HG02852 (cell line): ENCODE results near the gene RBFOX1.

Source experiments
- ATAC-seq: cut with Tn5 transposase; IDR thresholded peaks from one replicate; pipeline ENCODE4 v1.9.1; 2021; ENCODE audit warnings: mild to moderate bottlenecking, moderate library complexity; ENCODE audit not compliant: unreplicated experiment

RBFOX1 gene

DNA sequence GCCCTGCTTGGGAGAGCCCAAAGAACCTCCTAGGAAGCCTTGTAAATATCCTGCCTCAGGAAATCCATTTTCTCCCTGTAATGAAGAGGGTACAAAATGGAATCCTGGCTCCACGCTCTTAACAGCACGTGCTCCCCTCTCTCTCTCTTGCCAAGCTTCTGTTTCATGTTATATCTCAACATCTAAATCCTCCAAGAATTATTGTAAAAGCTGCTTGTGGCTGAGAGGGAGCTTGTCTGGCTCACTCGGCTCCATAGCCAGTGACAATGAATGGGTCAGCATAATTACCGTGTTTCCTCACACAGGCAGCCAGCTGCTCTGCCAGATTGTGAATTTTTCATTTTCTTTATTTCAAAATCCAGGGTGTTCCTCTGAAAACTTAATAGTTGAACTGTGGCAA lies 317.8 kb downstream of the RBFOX1 start:
- no peak for ATAC-seq

DNA sequence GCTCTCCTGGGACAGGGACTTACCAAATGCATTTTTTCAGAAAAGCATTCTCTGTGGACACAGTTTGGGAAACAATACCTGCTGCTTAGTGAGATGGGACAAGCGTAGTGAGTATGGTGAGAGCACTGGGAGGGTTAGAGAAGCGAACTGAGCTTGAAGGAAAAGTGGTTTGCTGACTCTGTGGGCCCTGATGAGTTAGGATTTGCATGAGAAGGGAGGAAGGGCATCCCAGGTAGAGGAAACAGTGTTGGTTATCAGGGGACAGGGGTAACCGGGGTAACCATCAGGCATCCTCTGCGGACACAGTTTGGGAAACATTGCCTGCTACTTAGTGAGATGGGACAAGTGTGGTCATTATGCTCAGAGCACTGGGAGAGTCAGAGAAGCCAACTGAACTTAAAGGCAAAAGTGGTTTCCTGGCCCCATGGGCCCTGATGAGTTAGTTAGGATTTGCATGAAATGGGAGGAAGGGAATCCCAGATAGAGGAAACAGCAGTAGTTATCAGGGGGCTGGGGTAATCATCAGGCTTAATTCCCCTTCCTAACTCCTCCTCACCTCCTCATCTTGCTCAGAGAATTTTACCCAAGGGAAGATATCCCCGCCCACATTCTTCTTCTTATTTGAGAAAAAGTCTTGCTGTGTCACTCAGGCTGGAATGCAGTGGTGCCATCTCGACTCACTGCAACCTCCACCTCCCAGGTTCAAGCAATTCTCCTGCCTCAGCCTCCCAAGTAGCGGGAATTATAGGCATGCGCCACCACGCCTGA lies 319.3 kb downstream of the RBFOX1 start:
- ATAC-seq: no peak

DNA sequence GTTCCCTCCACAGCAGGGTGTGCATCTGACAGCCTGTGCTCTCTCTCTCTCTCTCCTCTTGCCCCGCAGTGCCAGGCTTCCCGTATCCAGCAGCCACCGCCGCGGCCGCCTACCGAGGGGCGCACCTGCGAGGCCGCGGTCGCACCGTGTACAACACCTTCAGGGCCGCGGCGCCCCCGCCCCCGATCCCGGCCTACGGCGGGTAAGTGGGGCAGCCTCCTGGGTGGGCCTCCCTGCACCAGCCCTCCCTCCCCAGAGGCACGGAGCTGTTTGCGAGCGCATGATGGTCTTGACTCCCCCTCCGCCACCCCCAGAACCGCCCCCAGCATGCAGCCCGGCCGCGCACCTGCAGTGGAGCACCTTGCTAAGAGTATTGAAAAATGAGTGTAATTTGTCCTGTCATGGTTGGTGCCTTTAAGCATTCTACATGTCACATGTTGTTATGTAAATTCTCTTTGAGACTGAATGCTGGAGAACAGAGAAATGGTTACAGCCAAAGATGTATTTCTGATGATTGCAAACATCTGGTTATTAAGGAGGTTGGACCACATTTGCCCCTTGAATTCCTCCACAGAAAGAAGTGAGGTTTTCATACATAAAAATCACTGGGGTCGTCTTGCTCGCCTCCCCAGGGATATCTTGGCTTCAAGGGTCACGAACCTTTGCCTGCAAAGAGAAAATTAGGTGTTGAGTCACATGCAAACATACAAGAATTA lies 321.3 kb downstream of the RBFOX1 start:
- no peak for ATAC-seq

DNA sequence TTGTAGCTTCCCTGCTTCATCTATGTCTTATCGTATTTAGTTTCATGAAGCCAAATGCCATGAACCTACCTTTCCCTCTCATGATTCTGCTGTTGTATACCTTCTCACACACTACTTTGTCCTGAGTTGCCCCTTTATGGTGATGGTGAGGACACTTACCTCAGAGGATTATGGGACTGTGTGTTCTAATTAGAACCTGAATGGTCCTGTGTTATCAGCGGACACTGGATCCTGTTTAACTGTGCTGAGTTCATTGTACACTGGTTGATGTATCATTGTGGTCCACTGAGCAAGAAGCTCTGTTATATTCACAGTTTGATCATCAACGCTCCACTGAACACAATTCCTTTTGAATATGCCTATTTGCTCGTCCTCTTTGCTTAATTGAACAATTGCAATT lies 343.0 kb downstream of the RBFOX1 start:
- ATAC-seq: no peak

DNA sequence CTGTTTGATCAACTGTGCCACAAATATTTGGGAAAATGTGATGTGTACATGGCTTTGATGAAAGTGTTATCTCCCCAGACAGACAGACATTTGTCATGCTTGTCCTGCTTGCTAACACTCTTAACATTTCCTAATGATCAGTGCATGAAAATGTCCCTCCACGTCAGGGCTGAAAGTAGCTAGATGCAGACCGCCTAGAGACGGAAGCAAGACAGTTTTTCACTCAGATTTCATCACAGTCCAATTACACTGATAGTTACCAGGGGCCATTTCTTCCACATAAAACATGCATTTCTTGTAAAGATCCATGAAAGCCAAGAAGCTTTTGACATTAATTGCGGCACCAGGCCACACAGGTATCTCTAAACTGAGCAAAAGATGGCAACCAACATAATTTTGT lies 347.7 kb downstream of the RBFOX1 start:
- ATAC-seq: no peak

DNA sequence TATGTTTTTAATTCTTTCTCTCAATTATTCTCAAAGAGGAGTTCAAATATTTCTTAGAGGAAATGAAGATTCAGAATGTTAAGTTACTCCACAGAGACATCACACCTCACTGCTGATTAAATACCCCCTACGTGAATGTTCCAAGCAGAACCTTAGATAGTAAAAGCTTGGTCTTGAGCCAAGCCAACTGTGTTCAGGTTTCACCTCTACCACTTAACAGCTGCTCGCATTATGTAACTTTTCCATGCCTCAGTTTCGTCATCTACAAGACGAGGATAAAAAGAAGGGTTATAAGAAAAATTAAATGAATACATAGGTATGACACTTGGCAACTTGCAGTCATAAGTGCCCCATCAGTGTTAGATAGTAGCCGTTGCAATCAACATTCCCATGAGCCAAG lies 356.2 kb downstream of the RBFOX1 start:
- no peak for ATAC-seq

DNA sequence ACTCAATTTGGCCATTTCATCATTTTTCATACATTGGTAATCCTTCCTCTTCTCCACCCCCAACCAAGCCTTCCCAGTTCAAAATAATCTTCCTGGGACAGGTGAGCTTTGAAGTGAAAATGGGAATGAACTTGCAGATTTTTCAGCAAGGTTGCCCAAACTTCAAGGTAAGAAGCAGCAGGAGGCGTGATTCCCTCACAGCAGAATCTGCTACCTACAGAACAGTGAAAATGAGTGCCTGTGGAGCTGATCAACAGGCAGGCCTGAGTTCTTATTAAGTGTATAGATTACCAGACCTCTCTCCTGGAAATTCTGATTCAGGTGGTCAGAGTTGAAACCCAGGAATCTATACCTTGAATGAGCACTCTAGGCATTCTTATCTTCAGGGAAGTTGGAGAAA lies 356.6 kb downstream of the RBFOX1 start:
- ATAC-seq: no peak

DNA sequence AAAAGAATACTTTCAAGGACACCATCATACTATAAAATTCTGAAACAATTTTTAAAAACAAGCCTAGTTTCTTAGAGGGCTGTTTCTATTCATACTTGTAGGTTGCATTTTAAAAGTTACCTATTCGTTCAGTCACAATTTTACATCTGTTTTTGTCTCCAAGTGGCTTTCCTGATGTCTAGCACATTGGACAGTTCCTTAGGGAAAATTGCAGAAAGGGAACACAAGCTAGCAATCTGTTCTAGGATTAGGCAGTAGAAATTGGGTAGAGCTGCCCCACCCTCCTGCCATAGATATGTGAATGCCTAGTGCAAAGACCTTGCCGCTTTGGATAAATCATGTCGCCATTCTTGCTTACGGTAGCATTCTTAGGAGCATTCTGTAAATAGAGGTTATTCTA lies 358.9 kb downstream of the RBFOX1 start:
- ATAC-seq: no peak

DNA sequence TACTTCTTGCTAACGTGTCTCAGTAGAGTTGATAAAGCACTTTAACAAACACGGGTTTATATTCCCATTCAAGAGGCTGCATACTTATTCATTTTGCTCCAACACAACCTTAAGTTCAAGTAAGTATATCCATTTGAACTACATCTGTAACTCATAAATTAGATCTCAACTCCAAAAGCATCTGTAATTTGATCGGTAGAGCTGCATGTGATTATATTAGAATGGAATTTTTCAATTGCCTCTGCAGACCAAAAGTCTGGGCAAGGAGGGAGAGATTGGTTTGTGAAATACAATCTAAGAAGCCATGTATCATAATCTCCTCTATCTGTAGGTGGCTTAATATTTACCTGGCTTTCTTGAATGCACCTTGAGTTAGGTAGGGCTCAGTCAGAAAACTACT lies 371.0 kb downstream of the RBFOX1 start:
- ATAC-seq: no peak

DNA sequence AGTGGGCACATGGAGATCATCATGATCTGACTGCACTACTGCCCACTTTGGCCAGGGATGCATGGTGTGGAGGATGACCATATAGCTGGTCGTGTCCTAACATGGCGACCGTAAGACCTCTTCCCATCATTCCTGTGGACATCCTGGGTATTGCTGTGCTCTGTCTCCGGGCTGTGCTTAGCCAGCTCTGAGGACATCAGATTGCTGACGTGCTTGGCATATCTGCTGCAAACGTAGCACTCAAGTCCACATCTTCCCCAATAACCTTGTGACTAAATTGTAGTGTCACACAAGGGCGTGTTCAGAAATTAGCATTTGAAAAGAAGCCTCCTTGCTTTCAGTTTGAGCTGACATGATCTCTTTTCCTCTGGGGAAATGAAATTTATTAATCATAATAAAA lies 373.2 kb downstream of the RBFOX1 start:
- no peak for ATAC-seq

DNA sequence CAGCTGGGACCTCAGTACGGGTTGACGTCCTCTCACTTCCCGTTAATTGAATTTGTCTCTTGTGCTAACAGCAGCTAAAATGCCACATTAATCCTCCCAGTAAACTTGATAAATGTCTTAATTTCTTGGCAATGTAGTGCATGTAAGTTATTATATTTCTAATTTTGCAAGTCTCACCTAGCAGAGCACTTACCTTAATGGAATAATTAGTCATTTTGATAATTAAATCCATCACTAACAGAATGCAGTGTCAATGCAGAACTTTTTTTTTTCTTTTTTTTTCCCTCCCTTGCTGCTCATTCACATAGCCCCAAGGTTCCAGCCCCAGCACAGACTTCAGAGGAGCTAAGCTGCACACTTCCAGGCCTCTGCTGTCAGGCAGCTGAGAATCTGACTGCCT lies 376.5 kb downstream of the RBFOX1 start:
- ATAC-seq: no peak

DNA sequence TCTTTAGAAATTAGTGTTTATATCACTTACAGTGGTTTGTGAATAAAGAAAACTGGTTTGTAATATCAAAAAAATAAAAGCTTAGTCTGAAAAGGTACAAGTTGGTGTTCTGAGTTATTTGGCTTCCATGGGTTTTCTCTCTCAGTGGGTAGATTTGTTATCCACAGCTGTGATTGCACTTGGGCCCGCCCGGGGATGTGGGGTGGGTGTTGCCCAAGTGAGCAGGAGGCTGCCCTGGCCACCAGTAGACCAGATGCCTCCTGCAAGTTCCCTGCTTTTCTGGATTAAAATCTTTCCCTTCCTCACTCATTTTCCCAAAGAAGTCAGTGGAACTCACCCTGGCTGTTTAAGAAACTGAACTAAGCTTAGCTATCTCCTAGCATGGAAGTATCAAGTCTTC lies 380.6 kb downstream of the RBFOX1 start:
- no peak for ATAC-seq

DNA sequence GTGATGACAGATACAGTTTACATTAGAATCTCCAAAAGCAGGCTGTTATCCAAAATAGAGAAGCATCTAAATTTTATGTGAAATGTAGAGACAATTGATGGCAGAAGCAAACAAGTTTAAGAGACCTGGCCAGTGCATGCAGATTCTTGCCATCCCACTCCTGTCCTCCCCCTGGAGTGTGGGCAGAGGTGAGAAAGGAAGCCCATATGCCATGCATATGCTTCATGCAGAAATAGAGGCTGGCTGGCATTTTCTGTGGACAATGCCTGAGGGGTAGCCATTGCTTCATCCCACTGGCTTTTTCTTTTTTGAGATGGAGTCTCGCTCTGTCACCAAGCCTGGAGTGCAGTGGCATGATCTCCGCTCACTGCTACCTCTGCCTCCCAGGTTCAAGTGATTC lies 382.1 kb downstream of the RBFOX1 start:
- ATAC-seq: no peak

DNA sequence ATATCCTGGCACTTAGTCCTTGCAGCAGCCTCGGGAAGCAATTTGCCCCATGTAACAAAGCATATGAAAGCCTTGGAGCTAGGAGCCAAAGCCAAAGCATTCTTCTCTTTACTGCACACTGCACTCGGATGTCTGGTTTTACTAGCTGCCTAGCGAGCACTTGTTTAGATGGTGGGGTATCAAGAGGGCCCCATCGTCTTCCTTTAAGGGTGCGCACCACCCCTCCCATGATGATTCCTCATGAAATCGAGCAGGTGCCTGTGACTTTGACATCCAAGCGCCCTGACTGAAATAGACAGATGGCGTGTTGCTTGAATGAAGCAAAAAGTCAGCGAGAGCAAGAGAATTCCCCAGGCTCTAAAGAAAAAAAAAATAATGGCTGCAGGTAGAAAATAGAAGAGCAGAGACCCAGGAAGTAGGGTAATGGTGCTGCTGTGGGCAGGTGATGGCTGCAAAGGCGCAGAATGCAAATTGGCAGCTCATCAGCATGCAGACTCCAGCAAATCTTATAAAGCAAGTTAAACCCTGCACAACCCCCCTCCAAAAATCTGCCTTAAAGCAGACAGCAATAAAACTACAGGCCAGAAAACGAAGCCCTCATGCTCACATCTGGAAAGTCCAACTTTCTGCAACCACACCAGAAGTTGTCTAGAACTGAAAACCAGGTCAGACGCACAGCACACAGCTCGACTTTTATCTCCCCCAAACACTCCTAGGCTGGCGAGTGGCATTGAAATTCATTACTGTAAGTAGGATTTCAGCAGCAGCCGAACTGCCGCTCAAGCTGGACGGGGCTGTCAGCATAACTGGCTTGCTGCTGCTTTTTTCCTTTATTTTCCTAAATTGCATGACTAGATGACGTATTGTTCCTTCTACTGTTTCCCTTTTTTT lies 384.3 kb downstream of the RBFOX1 start:
- no peak for ATAC-seq

DNA sequence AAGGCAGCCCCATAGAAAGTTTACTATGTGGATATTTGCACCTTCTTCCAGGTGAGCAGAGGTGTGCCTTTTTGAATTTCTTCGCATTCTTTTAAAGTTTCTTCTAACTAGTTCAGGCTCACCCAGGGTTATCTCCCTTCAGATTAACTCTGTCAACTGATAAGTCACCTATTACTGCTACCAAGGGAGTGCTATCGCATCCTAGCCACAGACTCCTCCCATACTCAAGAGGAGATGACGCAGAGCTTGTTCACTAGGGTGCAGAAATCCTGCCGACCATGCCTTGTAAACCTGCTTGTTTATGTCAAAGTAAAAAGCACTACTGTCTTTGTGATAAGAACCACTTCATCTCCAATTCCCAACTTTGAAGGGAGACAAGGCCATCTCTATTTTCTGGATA lies 390.1 kb downstream of the RBFOX1 start:
- ATAC-seq: no peak

DNA sequence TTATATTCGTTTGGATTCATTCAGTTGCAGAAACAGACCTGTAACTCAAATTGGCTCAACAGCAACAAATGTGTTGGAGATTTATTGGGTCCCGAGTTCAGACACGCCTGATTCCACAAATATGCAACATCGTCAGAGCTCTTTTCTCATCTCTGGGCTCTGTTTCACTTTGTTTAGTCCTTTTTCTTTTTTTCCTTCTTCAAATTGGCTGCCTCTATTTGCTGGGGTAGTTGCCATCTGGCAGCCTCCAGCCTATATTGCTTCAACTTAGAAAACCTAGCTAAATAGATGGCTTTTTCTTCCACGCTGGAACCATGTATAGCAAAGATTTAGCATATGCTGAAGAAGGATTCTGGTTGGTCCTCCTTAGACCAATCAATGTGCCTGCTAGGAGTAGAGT lies 398.5 kb downstream of the RBFOX1 start:
- no peak for ATAC-seq

DNA sequence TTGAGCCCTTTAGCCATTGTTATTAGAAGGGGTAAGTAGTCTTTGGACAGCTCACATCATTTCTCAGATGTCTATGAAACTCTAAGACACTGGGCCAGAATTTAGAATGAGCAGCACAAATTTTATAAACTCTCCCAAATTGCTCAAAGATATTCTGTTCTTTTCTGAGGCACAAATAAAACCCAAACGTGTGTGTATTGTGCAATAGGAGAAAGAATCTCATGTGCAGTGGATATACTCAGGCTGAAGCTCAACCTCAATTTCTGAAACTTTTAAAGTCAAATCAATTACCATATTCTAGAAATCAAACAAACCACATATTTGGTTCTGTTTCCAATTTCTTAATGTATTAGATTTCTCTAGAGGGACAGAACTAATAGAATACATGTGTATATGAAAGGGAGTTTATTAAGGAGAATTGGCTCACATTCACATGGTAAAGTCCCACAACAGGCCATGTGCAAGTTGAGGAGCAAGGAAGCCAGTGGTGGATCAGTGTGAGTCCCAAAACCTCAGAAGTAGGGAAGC lies 403.6 kb downstream of the RBFOX1 start:
- ATAC-seq: no peak

DNA sequence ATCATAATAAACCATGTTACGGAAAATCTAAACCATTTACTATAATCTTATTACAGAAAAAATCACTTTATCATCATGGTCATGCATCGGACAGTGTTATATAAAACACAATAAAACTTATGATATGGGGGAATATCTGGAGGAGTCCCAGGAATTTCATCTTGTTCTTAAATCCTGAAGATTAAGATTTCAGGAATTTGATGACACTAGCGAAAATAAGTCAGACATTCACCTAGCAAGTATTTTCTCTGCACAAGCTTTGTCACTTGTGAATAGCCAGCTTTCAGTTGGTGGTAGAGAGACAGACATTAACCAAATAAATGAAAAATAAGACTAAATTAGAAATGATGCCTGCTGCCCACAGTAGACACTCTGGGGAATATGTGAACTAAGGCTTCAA lies 410.0 kb downstream of the RBFOX1 start:
- ATAC-seq: no peak

DNA sequence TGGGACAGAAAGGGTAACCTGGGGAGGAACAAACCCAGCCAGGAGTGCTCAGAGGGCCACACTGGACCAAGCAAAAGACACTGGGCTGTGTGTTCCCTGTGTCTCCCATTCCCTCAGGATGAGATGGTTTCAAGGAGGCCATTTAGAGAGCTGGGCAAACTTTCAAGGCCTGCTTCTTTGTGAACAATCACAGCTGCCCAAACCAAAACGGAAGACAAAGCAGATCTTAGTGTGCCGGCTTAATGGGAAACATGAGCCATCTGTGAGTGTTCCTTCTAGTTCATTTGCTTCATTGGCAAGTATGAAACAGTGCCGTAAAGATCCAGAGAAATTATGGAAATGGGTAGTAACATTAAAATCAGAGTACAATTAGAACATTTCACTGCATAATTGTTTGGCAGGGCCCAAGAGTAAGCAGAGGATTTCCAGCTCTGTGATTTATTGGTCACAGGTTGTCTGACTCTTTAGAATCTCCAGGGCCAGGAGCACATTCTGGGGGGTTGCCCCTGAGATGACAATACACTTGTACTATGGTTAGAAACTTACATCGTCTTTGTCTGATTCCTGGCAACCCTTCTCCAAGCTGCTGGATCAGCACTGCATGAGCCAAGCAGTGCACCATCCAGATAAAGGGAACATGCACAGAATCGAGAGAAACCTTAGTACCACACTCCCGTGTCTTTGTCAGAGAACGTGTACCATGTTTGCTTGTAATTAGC lies 412.1 kb downstream of the RBFOX1 start:
- ATAC-seq: no peak

DNA sequence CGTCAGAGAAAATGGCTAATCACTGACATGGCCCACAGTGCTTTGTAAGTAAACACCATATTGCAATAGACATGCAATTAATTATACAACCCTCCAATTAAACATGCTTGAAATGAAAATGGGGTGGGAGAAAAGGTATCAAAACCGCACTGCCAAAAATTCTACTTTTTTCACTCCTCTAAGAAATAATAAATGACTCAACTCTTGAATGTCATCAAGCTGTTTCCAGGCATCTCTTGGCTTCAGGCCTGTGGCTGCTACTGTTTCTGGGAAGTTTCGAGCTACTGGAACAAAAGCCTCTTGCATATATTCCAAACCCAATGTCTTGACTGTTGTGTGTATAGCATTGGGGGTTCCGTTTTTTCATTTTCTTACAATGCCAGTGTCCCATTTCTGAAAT lies 412.6 kb downstream of the RBFOX1 start:
- no peak for ATAC-seq

DNA sequence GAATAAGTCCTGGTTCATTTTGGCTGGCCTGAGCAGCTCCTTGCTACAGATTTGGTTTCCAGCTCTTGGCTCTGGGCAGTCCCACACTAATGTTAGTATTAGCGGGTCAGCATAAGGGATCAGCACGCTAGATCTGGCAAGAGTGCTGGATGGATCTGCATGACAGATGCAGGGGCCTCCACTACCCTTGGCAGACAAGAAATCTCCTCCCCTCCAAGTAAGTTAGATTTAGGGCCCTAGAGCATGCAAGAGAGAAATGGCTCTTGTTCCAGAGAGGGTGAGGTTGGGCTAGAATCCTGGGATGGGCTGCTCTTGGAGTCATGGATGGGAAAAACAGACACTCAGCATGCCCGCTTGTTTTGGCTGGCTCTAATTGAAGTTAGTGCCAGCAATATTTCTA lies 414.3 kb downstream of the RBFOX1 start:
- no peak for ATAC-seq
